Limb (tissue), 2 donors: Measurements from ENCODE around the gene ATP5PD.
A peak's percentile ranks its signal among the peaks of the same experiment; 100 is the strongest.
"Not testable (repeated sequence)": the region's sequence is repeated elsewhere in the genome, so short reads cannot be mapped to it uniquely, and the experiment has no call there.

Experiments
- DNase-seq, 2 donors: peaks; one replicate each; pipeline ENCODE4 v3.0.0-alpha.2; 2016; ENCODE audit errors: extremely low spot score in 2 of 2

Gene ATP5PD

GRCh38 chr17:75025398-75025734 lies 21.4 kb downstream of the ATP5PD start:
- DNase-seq, result not testable (repeated sequence)

GRCh38 chr17:75024686-75025397 lies 21.9 kb downstream of the ATP5PD start:
- DNase-seq, result no peak

- no peak for DNase-seq
Observed at GRCh38 chr17:75020331-75021110, 26.2 kb downstream of the ATP5PD start.

- DNase-seq, result no peak
Observed at GRCh38 chr17:75019710-75020109, 27.1 kb downstream of the ATP5PD start.

GRCh38 chr17:75019146-75019545 lies 27.6 kb downstream of the ATP5PD start:
- DNase-seq, result no peak

- no peak for DNase-seq
Observed at GRCh38 chr17:75013092-75013559, 33.6 kb downstream of the ATP5PD start.

GRCh38 chr17:75012346-75013091 lies 34.2 kb downstream of the ATP5PD start, which contains the start of gene MRPL58:
Gene MRPL58, plus strand, starts transcription at chr17:75012670. Its CDS starts 17 bp downstream, at chr17:75012687.
- DNase-seq, result peak; percentile 88 to 92

- no peak for DNase-seq
Observed at GRCh38 chr17:75012096-75012345, 34.7 kb downstream of the ATP5PD start.

GRCh38 chr17:75011401-75012095 lies 35.2 kb downstream of the ATP5PD start:
- peak; percentile 76 to 87 for DNase-seq

- DNase-seq, result peak; percentile 59 to 66
Observed at GRCh38 chr17:75010683-75011400, 35.9 kb downstream of the ATP5PD start.

- no peak for DNase-seq
Observed at GRCh38 chr17:75009139-75009724, 37.5 kb downstream of the ATP5PD start.

GRCh38 chr17:75008373-75008772 lies 38.4 kb downstream of the ATP5PD start:
- no peak for DNase-seq

GRCh38 chr17:75006653-75007052 lies 40.1 kb downstream of the ATP5PD start:
- DNase-seq, result no peak

GRCh38 chr17:75006084-75006483 lies 40.7 kb downstream of the ATP5PD start:
- not testable (repeated sequence) for DNase-seq

- no peak for DNase-seq
Observed at GRCh38 chr17:75005291-75005690, 41.5 kb downstream of the ATP5PD start.

- DNase-seq, result no peak
Observed at GRCh38 chr17:75004371-75004770, 42.4 kb downstream of the ATP5PD start.

- no peak for DNase-seq
Observed at GRCh38 chr17:75003957-75004355, 42.8 kb downstream of the ATP5PD start.

GRCh38 chr17:75003070-75003956 lies 43.5 kb downstream of the ATP5PD start:
- DNase-seq, result no peak
